ENCODE data around the gene ZNF8.
"Not testable (repeated sequence)": the region's sequence is repeated elsewhere in the genome, so short reads cannot be mapped to it uniquely, and the experiment has no call there.

Gene ZNF8

DNA sequence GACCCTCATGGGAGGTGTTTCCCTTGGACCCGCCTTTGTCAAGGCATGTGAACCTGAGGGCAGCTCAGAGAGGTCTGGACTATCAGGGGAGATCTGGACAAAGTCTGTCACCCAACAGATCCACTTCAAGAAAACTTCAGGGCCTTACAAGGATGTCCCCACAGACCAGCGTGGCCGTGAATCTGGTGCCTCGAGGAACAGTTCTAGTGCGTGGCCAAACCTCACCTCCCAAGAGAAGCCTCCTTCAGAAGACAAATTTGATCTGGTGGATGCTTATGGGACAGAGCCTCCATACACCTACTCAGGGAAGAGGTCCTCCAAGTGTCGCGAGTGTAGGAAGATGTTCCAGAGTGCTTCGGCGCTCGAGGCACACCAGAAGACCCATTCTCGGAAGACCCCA lies 59.6 kb downstream of the ZNF8 start:
- DNase-seq, result no peak

DNA sequence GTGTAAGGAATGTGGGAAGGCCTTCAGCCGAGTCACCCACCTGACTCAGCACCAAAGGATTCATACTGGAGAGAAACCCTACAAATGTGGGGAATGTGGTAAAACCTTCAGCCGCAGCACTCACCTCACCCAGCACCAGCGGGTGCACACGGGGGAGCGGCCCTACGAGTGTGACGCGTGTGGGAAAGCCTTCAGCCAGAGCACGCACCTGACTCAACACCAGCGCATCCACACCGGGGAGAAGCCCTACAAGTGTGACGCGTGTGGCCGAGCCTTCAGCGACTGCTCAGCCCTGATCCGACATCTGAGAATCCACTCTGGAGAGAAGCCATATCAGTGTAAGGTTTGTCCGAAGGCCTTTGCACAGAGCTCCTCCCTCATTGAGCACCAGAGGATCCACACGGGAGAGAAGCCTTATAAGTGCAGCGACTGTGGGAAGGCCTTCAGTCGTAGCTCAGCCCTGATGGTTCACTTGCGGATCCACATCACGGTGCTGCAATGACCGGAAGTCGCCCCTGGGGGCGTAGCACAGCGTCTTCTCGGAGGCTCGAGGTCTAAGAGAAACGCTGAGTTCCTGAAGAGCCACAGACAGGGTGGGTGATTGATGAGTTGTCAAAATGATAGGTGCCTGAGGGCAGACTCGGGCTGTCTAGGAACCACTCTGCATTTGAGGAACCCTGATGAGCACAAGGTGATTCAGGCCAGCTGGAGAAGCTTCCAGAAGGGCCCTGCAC lies 60.2 kb downstream of the ZNF8 start:
- no peak for DNase-seq

DNA sequence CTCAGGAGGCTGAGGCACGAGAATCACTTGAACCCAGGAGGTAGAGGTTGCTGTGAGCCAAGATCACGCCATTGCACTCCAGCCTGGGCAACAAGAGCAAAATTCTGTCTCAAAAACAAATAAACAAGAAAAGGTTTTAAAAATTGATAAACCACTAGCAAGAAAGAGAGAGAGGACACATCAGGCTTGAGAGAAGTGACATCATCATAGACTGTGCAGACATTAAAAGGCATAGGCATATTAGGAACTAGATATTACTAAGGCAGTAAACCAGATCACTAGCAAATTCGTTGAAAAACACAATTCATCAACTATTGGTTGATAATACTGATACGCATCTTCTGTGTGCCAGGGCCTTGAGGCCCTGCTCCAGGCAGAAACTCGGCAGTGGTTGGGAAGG lies 66.8 kb downstream of the ZNF8 start:
- no peak for DNase-seq

DNA sequence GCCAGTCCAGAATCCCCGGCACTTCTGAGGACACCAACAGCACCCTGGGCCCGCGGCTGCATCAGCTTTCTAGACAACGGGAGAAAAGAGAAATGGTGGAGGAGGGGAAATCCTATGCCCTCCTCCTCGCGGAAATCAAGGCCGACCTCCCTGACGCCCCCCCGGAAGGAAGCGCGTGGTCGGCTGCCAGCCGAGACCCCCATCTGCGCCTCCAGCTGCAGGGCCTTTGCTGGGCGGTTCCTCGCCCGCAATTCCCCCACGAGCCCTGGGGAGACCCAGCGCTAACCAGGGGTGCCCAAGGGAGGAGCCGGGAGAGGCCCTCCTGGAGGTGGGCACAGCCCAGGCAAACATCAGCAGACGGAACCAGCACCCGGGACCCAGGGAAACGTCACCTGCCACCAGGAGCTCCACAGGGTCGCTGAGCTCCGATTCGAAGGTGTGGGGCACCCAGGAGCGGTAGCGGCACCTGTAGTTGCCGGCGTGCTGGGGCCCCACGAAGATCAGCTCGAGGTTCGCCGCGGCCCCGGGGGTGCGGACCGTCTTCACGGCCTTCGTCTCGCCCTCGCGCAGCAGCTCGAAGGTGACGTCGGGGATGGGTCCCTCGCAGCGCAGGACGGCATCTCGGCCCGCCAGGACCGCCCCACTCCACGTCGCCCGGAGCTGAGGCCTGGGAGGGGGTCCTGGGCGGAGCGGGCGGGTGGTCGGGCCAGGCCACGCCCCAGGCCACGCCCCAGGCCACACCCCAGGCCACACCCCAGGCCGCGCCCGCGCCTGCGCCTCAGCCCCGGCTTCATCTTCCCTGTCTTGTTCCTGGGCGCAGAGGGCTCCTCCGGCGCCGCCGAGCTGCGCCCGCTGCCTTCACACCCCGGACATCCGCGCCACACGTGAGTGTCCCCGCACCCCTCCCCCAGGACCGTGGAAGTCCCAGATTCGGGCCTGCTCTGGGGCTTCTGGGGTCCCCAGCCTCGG lies 68.5 kb downstream of the ZNF8 start:
- peak; percentile 78 for DNase-seq

DNA sequence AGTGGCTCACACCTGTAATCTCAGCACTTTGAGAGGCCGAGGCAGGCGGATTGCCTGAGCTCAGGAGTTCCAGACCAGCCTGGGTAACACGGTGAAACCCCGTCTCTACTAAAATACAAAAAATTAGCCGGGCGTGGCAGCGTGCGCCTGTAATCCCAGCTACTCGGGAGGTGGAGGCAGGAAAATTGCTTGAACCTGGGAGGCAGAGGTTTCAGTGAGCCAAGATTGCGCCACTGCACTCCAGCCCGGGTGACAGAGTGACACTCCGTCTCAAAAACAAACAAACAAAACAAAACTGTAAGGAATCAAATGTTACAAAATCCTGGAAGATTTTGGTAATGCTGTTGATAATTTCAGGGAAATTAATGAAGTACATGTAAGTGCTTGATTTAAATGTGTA lies 69.3 kb downstream of the ZNF8 start:
- not testable (repeated sequence) for DNase-seq

DNA sequence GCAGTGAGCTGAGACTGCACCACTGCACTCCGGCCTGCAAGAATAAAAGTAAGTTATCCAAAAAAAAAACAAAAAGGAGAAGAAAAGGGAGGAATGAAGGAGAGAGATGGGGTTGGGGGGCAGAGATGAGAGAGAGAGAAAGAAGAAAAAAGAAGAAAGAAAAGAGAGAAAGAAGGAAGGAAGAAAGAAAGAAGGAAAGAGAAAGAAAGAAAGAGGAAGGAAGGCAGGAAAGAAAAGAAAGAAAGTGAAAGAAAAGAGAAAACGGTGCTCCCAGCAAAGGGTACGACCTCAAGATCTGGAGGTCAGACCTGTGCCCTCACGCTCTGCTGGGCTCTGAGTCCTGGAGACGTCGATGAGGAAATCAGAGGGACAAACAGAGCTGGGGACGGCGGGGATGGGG lies 70.8 kb downstream of the ZNF8 start:
- no peak for DNase-seq

DNA sequence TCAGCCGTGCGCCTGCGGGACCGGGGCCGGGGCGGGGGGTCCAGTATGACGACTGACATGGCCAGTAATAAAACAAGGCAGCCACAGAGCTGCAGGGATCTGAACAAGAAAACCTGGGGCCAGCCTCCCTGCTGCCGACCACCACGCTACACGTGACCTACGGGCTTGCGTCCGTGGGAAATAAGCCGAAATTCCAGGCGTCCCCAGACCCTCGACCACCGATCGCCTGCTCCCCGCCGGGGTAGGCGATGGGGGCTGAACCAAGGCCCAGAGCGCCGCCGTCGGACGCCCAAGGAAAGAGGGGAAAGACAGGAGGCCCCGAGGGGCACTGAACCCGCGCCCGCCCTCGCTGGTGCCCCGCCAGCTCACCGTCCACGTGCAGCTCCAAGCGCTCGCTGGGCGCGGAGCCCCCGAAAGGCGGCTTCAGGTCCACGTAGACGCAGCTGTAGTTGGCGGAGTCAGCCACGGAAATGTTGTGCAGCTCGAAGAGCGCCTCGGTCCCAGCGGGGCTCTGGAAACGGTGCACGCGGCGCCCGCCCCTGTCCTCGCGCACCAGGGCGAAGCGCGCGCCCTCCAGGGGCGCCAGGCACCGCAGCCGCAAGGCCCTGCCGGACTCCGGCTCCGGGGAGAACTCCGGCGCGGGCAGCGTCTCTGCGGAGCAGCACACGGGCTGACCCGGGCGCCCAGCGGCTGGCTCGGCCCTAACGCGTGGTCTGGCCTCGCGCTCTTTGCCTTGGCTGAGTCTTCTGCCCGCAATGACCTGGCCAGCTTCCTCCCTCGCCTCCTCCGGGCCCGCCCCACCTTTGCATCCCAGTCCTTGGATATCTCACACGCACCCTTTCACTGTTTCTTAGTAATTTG lies 71.5 kb downstream of the ZNF8 start:
- DNase-seq, result no peak

DNA sequence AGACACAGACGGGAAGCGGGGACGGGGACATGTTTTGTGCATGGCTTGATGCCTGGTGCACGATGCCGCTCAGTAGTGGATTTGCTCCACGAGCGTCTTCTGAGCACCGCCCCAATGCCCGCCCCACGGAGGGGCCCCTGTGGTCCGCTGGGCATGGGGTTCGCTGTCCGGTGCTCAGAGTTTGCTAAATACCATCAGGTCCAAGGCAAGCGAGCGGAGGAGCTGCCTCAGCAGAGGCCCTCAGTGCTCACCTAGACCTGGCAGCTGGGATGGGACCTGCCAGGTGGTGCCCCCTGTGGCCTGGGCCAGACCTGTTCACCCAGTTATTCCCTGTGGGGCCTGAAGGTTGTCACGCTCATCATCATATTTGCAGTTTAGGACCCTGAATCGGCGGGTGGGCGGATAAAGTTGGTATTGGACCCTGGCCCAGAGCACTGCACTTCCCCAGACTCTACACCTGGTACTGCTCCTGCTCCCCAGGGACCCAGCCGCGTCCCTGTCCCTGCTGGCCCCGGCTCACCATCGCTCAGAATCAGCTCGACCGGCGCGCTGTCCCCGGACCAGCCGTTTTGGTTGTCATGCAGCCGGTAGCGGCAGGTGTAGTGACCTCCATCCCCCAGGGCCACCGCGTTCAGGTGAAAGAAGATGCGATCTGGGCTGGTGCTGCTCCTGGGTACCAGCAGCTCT lies 72.3 kb downstream of the ZNF8 start:
- DNase-seq, result no peak

DNA sequence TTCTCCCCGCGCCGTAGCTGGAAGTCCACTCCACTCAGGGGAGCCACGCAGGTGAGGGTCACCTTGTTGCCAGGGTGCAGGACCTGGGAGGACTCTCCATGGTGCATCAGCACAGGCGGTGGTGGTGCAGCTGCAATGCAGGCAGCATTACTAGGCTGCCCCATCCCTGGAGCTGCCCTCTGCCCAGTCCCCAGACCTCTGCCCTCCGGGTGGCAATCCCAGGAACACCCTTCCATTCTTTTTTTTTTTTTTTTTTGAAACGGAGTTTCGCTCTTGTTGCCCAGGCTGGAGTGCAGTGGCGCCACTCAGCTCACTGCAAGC lies 72.8 kb downstream of the ZNF8 start:
- no peak for DNase-seq

DNA sequence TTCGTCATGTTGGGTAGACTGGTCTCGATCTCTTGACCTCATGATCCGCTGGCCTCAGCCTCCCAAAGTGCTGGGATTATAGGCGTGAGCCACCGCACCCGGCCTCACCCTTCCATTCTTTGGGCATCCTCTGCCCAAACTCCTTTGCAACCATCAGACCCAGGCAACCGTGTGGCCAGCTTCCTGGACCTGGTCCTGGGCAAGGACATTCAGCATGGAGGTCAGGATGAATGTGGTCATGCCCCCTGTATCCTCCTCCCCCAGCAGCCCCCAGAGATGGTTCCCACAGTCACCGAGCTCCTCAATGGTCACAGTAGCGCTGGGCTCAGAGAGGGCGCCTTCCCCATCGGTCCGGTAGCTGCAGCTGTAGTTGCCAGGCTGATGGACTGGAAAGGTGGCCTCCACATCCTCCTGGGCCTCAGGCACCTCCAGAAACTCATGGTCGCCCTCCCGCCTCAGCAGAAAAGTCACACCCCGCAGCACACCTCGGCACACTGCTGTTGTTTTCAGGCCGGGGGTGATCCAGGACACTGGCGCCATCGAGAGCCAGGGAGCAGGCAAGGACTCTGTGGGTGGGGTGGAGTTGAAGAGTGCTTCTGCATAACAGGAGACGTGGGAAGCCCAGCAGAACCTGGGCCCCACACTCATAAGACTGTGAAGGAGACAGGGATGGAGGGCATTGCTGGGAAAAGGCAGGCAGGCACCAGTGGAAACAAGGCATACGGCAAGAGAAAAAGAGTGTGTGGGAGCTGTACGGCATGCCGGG lies 73.4 kb downstream of the ZNF8 start:
- no peak for DNase-seq

Data from CD4-positive, alpha-beta T cell treated with Interleukin-17A for 4 hours (primary cell).